Neural crest cell (in vitro differentiated cells): ENCODE results near the gene CNIH3. TPM values are rescaled to one million over a fixed set of nuclear protein-coding genes. Genes with fewer than 3 reads are reported as not detected.

Experiments
- DNase-seq: peaks from one replicate; pipeline ENCODE4 v3.0.0; 2021; ENCODE audit warnings: low read depth, mixed read lengths, low spot score
- H3K27ac Mint-ChIP-seq: one replicate; pipeline ENCODE4 v1.8.0; 2021; ENCODE audit warnings: mild to moderate bottlenecking, mixed read lengths; ENCODE audit not compliant: unreplicated experiment
- H3K27me3 Mint-ChIP-seq: 2 replicates; pipeline ENCODE4 v1.8.0; 2021; ENCODE audit warnings: low read depth, mild to moderate bottlenecking, mixed read lengths
- H3K36me3 Mint-ChIP-seq: 2 replicates; pipeline ENCODE4 v1.8.0; 2021; ENCODE audit warnings: low read depth, mild to moderate bottlenecking, mixed read lengths
- H3K4me1 Mint-ChIP-seq: 2 replicates; pipeline ENCODE4 v1.8.0; 2021; ENCODE audit warnings: mixed read lengths
- H3K4me3 Mint-ChIP-seq: one replicate; pipeline ENCODE4 v1.8.0; 2021; ENCODE audit warnings: mild to moderate bottlenecking, mixed read lengths
- H3K9me3 Mint-ChIP-seq: 2 replicates; pipeline ENCODE4 v1.8.0; 2021; ENCODE audit warnings: mixed read lengths
- CTCF ChIP-seq: fragments of 200-600 bp; sonication (generic); conservative IDR thresholded peaks from 2 replicates; pipeline ENCODE4 v1.5.0; 2021; ENCODE audit warnings: antibody characterized with exemption, mild to moderate bottlenecking
- total RNA-seq: library from RNA; stranded (reverse); gene quantifications from 2 replicates; pipeline ENCODE4 v1.2.1, GENCODE V29; 2021

Gene CNIH3
- total RNA-seq, 1 donor from 2014 or later = 3.8 TPM

GRCh38 chr1:224637936-224638335, 21.8 kb downstream of the CNIH3 start:
- Mint-ChIP-seq H3K9me3 (no peaks in the 10 kb centered on the region), H3K4me1 (peaks cover 11% of the 10 kb centered on the region), H3K36me3 (no peaks in the 10 kb centered on the region), H3K4me3 (no peak overlapping the region), H3K27ac (no peak overlapping the region), H3K27me3 (no peaks in the 10 kb centered on the region)
- DNase-seq = no peak
- TF ChIP-seq CTCF = no peak

- Mint-ChIP-seq H3K9me3 (no peaks in the 10 kb centered on the region), H3K4me3 (no peak overlapping the region), H3K36me3 (no peaks in the 10 kb centered on the region), H3K27ac (no peak overlapping the region), H3K4me1 (peaks cover 3% of the 10 kb centered on the region), H3K27me3 (no peaks in the 10 kb centered on the region)
- TF ChIP-seq CTCF = no peak
- DNase-seq = no peak
Observed at GRCh38 chr1:224639426-224639975, 23.4 kb downstream of the CNIH3 start.

- Mint-ChIP-seq H3K27ac (no peak overlapping the region), H3K4me1 (peaks cover 3% of the 10 kb centered on the region), H3K4me3 (no peak overlapping the region), H3K27me3 (no peaks in the 10 kb centered on the region), H3K36me3 (no peaks in the 10 kb centered on the region), H3K9me3 (no peaks in the 10 kb centered on the region)
- TF ChIP-seq CTCF = no peak
- DNase-seq = no peak
Observed at GRCh38 chr1:224640018-224640417, 23.9 kb downstream of the CNIH3 start.

- Mint-ChIP-seq H3K27ac (no peak overlapping the region), H3K9me3 (no peaks in the 10 kb centered on the region), H3K36me3 (no peaks in the 10 kb centered on the region), H3K4me1 (peaks cover 3% of the 10 kb centered on the region), H3K27me3 (no peaks in the 10 kb centered on the region), H3K4me3 (no peak overlapping the region)
- no peak for DNase-seq
- no peak for TF ChIP-seq CTCF
Observed at GRCh38 chr1:224640587-224640986, 24.5 kb downstream of the CNIH3 start.

- Mint-ChIP-seq H3K27me3 (no peaks in the 10 kb centered on the region), H3K4me1 (peaks cover 3% of the 10 kb centered on the region), H3K9me3 (no peaks in the 10 kb centered on the region), H3K4me3 (no peak overlapping the region), H3K36me3 (no peaks in the 10 kb centered on the region), H3K27ac (no peak overlapping the region)
- no peak for TF ChIP-seq CTCF
- DNase-seq = no peak
Observed at GRCh38 chr1:224641030-224641429, 24.9 kb downstream of the CNIH3 start.
